Neural cell (in vitro differentiated cells): ENCODE measurements around the gene TUBB2A.

Experiments used
- CTCF ChIP-seq: fragments of 450-650 bp; IDR thresholded peaks from 2 replicates; pipeline ENCODE4 v1.5.1; 2014; ENCODE audit warnings: antibody characterized with exemption, mild to moderate bottlenecking, moderate library complexity; ENCODE audit not compliant: poor library complexity, severe bottlenecking
- EZH2 ChIP-seq: fragments of 200-600, 300-800 bp; shearing (Covaris generic), sonication (generic); IDR thresholded peaks from 2 replicates; pipeline ENCODE4 v1.6.1; 2014; ENCODE audit warnings: antibody characterized with exemption, low read length, borderline replicate concordance, mild to moderate bottlenecking; ENCODE audit not compliant: insufficient read depth, poor library complexity, severe bottlenecking
- POLR2AphosphoS5 ChIP-seq: IDR thresholded peaks from 2 replicates; pipeline ENCODE4 v1.6.1; 2012
- RAD21 ChIP-seq: fragments of 450-650 bp; conservative IDR thresholded peaks from 2 replicates; pipeline ENCODE4 v1.6.1; 2014; ENCODE audit warnings: antibody characterized with exemption, mild to moderate bottlenecking, moderate library complexity
- SMC3 ChIP-seq: fragments of 450-650 bp; conservative IDR thresholded peaks from 2 replicates; pipeline ENCODE4 v1.6.1; 2014; ENCODE audit warnings: antibody characterized with exemption, mild to moderate bottlenecking, moderate library complexity; ENCODE audit not compliant: poor library complexity
- TAF1 ChIP-seq: IDR thresholded peaks from 2 replicates; pipeline ENCODE4 v1.6.1; 2012; ENCODE audit warnings: low read depth

DNA sequence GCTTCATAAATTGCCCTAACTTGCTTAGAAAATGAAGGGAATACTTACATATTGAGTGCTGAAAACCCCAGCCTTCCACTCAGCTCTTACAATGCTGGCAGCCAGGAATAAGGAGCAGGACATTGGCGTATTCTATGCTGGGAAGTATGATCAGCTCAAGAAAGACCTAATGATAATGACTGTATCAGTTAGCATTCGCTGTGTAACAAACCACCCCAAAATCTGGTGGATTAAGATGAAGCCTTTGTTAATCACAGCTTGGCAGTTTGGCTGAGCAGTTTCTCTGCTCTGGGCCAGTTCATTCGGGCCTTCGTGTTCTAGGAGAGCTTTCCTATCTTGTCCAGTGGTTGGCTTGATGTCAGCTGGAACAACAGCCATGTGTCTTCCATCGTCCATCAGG lies 33.4 kb upstream of the TUBB2A start:
- TF ChIP-seq POLR2AphosphoS5 (no peak), RAD21 (no peak), CTCF (no peak), EZH2 (no peak), TAF1 (no peak), SMC3 (no peak)
